ENCODE data around the gene SCIN. TPM values are rescaled to one million over a fixed set of nuclear protein-coding genes. Genes with fewer than 3 reads are reported as not detected.
"Not testable (repeated sequence)": the region's sequence is repeated elsewhere in the genome, so short reads cannot be mapped to it uniquely, and the experiment has no call there.

Gene SCIN
- total and polyA plus RNA-seq, 2 of the 8 experiments (the other 6 are each of a cell fraction or from before 2014, with no cell fraction given) = 0.47 to 1.9 TPM

GRCh38 chr7:12670743-12671520, 100.4 kb downstream of the SCIN start (continued):
- no peak for TF ChIP-seq E2F6 (IDR thresholded peaks at IDR 0.05)

GRCh38 chr7:12673436-12673835, 102.9 kb downstream of the SCIN start:
- H3K4me3 ChIP-seq (ENCODE audit: extremely low read depth in 1 of 4, insufficient read depth in 2 of 4, low read depth in 3 of 4, low read length in 4 of 4); H3K27me3 ChIP-seq (replicated peaks in 1 of 4; ENCODE audit: control insufficient read depth in 3 of 4, extremely low read depth in 1 of 4, insufficient read depth in 3 of 4, low read length in 3 of 4); H2BK15ac ChIP-seq (ENCODE audit: low read length); H4K5ac ChIP-seq (ENCODE audit: insufficient read length, low read depth, low read length); H3K36me3 ChIP-seq (ENCODE audit: control insufficient read depth in 2 of 4, insufficient read depth in 4 of 4, low read length in 3 of 4); H3K18ac ChIP-seq (ENCODE audit: extremely low read depth, low read length); H2AFZ ChIP-seq (ENCODE audit: low read length); H3K14ac ChIP-seq (ENCODE audit: insufficient read length); H4K91ac ChIP-seq (replicated peaks; ENCODE audit: insufficient read length, low read length); H3K4ac ChIP-seq (replicated peaks; ENCODE audit: insufficient read length, low read depth, low read length); H2BK20ac ChIP-seq (ENCODE audit: low read length); H2BK12ac ChIP-seq (ENCODE audit: low read depth, low read length); H2BK5ac ChIP-seq (ENCODE audit: low read depth, low read length); H3K23me2 ChIP-seq (ENCODE audit: low read depth, low read length); H3K79me2 ChIP-seq (ENCODE audit: control insufficient read depth in 1 of 2, insufficient read depth in 2 of 2, low read length in 2 of 2); H3K23ac ChIP-seq (ENCODE audit: insufficient read length); FAIRE-seq; H4K8ac ChIP-seq (ENCODE audit: extremely low read depth, insufficient read depth, low read length); H2BK120ac ChIP-seq (replicated peaks; ENCODE audit: low read depth, low read length); H3K27ac ChIP-seq (ENCODE audit: low read depth, low read length); H2AK5ac ChIP-seq (ENCODE audit: low read depth, low read length); DNase-seq (ENCODE audit: low read depth in 1 of 2, low spot score in 2 of 2); H3K9ac ChIP-seq (replicated peaks in 1 of 4; ENCODE audit: extremely low read depth in 1 of 4, low read depth in 3 of 4, low read length in 3 of 4); POLR2A ChIA-PET (ENCODE audit: partially characterized antibody); H3K4me1 ChIP-seq (replicated peaks in 1 of 4; ENCODE audit: control insufficient read depth in 3 of 4, insufficient read depth in 4 of 4, low read length in 3 of 4); H3K79me1 ChIP-seq (ENCODE audit: low read depth, low read length); H3K56ac ChIP-seq (replicated peaks; ENCODE audit: insufficient read length, low read depth, low read length); H3K9me3 ChIP-seq (ENCODE audit: insufficient read depth in 2 of 2, low read depth in 1 of 2, low read length in 1 of 2); H4K20me1 ChIP-seq (replicated peaks in 1 of 2; ENCODE audit: control insufficient read depth in 1 of 2, insufficient read depth in 2 of 2, low read length in 2 of 2); H3K4me2 ChIP-seq (ENCODE audit: insufficient read depth in 1 of 2, low read depth in 2 of 2, low read length in 2 of 2): not testable (repeated sequence)
- 96% methylated on average over 5 of the region's 7 CpGs; no CpG with 5 or more reads in 1 of the 2 experiments for WGBS, 2 experiments (ENCODE audit: extremely low coverage in 1 of 2, insufficient coverage in 1 of 2, insufficient read length in 1 of 2, insufficient replicate concordance in 2 of 2, low coverage in 1 of 2, low lambda C conversion rate in 2 of 2, missing lambda C conversion rate in 1 of 2)
- CTCF ChIA-PET (ENCODE audit: partially characterized antibody) = interaction anchor here (0.6 to 2.8 kb wide), 3 partner anchors 13 to 560 kb away, joined by 3 to 18 read pairs (median 4); partner anchors contain the start of gene ARL4A
